ENCODE results near the gene CLSTN2.

CLSTN2 gene

GRCh38 chr3:140595295-140595694 lies 660.3 kb downstream of the CLSTN2 start:
- DNase-seq (ENCODE audit: low read depth in 2 of 2), result no peak

- DNase-seq (ENCODE audit: low read depth in 2 of 2), result no peak
Measured at GRCh38 chr3:140597364-140597763, 662.4 kb downstream of the CLSTN2 start.

- no peak for DNase-seq (ENCODE audit: low read depth in 2 of 2)
Measured at GRCh38 chr3:140597792-140598191, 662.8 kb downstream of the CLSTN2 start.

- DNase-seq (ENCODE audit: low read depth in 2 of 2), result no peak
Measured at GRCh38 chr3:140599009-140599408, 664.0 kb downstream of the CLSTN2 start.

GRCh38 chr3:140599496-140599895 lies 664.5 kb downstream of the CLSTN2 start:
- DNase-seq (ENCODE audit: low read depth in 2 of 2), result no peak

- DNase-seq (ENCODE audit: low read depth in 2 of 2), result no peak
Measured at GRCh38 chr3:140601881-140602280, 666.9 kb downstream of the CLSTN2 start.

- DNase-seq (ENCODE audit: low read depth in 2 of 2), result no peak
Measured at GRCh38 chr3:140602781-140603180, 667.8 kb downstream of the CLSTN2 start.

GRCh38 chr3:140603766-140604165 lies 668.8 kb downstream of the CLSTN2 start:
- no peak for DNase-seq (ENCODE audit: low read depth in 2 of 2)

- no peak for DNase-seq (ENCODE audit: low read depth in 2 of 2)
Measured at GRCh38 chr3:140610544-140610943, 675.6 kb downstream of the CLSTN2 start.

- DNase-seq (ENCODE audit: low read depth in 2 of 2), result no peak
Measured at GRCh38 chr3:140614001-140614400, 679.0 kb downstream of the CLSTN2 start.

GRCh38 chr3:140617135-140617534 lies 682.1 kb downstream of the CLSTN2 start:
- no peak for DNase-seq (ENCODE audit: low read depth in 2 of 2)

GRCh38 chr3:140626856-140627255 lies 691.9 kb downstream of the CLSTN2 start:
- no peak for DNase-seq (ENCODE audit: low read depth in 2 of 2)

Data from stimulated activated CD8-positive, alpha-beta memory T cell treated with anti-CD3 and anti-CD28 coated beads, Interleukin-2, amount 100 ng/mL, for 48 hours (primary cell).